GM12872 (cell line): ENCODE data around the gene CYB561.

Source experiments
- CTCF ChIP-seq: IDR thresholded peaks from 3 replicates; pipeline ENCODE4 v1.5.1; 2011; ENCODE audit warnings: low read depth, mild to moderate bottlenecking, low read length, moderate library complexity; ENCODE audit not compliant: insufficient read depth

The CYB561 gene

DNA sequence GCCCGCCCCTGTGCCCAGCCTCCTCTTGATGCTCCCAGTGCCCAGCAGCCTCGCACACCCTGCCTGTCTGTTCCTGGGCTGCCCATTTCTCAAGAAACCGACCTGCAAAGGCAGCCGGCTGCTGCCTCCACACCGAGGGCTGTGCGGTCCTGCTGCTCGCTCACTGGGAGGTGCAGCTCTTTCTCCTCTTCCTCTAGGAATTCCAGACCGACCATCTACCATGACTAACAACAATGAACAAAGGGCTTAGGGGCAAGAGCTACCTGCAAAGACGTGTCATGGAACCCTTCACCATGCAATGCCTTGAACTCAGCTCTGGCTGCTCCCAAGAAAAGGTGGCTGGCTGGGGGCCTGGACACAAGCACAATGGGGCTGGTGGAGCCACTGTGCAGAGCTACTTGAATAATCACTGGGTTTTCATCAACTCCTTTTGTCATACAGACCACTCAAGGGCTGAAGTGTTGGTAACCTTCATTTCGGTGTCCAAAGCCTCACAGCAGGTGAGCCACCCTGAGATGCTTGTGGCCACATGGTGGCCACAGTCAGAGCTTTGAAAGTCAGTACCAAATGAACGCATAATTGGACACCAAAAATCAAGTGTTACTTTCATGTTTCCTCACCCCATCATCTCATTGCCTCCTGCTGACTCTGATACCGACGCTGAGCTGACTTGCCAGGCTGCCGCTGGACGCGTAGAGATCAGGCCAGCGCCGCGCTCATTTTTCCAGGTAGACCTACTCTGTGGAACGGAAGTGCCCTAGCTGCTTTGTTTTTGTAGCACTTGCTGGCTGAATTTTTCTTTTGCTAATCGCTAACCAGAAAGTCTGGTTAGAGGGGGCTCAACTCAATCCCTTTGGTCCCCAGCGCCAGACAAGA lies 19.8 kb downstream of the CYB561 start:
- TF ChIP-seq CTCF: no peak

- TF ChIP-seq CTCF: peak; percentile 84
Measured at GRCh38 chr17:63425483-63425882, 20.6 kb downstream of the CYB561 start.

DNA sequence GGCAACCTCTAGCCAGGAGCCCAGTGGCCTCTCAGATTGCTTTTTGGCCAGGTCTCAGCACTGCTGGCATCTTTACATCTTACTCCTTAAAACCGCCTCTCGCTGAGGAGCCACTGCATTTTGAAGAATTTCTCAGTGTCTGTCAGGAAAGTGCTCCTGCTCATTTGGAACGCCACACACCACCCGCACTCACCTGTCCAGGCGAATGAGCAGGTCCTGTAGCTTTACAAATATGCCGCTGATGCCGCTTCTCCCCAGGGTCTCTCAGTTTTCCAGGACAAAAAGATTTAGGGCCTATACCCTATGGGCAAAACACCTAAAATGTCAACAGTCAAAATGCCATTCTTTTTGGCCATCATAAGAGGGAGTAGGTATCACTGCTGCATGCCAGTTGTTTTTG lies 22.1 kb downstream of the CYB561 start:
- no peak for TF ChIP-seq CTCF

DNA sequence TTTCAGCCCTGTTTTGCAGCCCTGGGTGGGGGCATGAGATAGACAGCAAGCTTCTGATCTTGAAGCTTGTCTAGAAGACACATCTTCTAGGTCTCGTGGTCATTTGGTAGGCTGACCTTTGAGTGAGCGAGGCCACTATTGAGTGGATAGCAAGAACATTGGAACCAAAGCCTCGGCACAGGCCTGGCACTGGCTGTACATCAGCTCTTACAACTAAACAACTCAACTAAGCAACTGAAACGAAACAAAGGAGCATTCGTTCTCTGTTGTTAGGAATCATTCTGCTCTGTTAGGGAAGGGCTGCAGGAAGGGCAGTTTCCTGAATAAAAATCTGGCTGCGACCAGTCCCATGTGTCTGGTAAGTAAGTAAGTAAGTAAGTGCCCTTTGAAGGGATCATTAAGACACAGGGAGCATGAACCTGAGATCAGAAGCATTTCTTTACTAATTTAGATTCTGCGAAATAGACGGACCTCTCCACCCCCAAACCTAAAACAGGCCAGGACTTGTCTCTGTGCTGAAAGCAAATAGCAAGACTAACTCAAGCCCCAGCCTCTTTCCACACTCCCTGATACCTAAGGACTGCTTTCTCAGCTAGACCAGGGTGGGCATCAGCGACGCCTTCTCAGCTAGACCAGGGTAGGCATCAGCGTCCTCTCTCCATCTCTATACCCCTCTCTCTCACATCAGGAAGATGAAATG lies 22.7 kb downstream of the CYB561 start:
- TF ChIP-seq CTCF: no peak

DNA sequence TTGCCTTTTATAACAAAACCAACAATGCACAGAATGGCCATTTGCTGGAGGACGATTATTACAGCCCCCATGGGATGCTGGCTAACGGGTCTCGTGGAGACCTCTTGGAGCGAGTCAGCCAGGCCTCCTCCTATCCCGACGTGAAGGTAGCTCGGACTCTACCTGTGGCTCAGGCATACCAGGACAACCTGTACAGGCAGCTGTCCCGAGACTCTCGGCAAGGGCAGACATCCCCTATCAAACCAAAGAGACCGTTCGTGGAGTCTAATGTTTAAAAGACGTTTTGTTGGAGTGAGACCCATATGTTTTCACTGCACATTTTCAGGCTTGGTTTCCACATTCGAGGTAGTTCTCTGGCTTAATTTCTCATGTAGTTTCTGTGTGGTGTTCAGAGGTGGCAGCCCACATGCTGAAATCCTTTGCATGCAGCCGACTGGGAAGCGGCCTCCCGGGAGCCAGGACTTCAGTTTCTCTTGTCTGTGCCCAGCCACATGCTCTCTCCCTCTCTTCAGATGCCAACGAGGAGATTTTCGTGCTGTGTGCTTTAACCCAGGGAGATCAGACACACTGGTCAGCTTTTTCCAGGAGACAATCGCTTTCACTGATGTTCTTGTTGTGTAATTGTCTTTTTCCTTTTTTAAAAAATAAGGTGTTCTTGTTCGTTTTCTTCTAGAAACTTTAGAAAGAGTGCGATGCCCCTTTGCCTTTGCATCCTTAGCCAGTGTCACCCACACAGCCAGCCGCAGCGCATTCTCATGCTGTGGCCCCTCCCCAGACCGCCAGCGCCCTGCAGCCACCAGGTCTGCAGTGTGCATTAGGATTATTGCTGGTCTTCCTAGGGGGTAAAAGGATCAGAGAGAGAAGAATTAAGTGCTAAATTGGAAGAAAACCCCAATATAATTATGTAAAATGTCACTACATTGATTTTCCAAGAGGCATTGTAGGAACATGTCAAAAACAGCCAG lies 24.1 kb downstream of the CYB561 start:
- TF ChIP-seq CTCF: no peak

DNA sequence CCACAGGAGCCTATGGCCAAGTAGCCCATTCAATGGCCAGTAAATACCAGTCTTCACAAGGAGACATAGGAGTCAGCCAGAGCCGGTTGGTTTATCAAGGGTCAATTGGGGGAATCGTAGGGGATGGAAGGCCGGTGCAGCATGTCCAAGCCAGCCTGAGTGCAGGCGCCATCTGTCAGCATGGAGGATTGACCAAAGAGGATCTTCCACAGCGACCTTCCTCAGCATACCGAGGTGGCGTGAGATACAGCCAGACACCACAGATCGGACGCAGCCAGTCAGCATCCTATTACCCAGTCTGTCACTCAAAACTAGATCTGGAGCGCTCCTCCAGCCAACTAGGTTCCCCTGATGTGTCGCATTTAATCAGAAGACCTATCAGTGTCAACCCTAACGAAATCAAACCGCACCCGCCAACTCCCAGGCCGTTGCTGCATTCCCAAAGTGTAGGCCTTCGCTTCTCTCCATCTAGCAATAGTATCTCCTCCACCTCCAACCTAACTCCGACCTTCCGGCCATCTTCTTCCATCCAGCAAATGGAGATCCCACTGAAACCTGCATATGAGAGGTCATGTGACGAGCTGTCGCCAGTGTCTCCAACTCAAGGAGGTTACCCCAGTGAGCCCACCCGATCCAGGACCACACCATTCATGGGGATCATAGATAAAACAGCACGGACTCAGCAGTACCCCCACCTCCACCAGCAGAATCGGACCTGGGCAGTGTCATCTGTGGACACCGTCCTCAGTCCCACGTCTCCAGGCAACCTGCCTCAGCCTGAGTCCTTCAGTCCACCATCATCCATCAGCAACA lies 25.0 kb downstream of the CYB561 start:
- no peak for TF ChIP-seq CTCF
